Loucy (cell line): Measurements from ENCODE around the gene IGF2BP1.

Experiments used
- EZH2phosphoT487 ChIP-seq: fragments of 200-600 bp; IDR thresholded peaks from 2 replicates; pipeline ENCODE4 v1.6.1; 2018; ENCODE audit warnings: antibody characterized with exemption, mild to moderate bottlenecking, moderate library complexity, borderline replicate concordance
- TF ChIP-seq, protein P1 (sequence below): fragments of 200-600 bp; sonication (generic); conservative IDR thresholded peaks from 2 replicates; pipeline ENCODE4 v1.5.1; 2014; ENCODE audit warnings: mild to moderate bottlenecking, antibody characterized with exemption, low read length

GRCh38 chr17:48981927-48982539 lies 15.2 kb upstream of the IGF2BP1 start:
- TF ChIP-seq EZH2phosphoT487: no peak
- TF ChIP-seq, protein P1, sequence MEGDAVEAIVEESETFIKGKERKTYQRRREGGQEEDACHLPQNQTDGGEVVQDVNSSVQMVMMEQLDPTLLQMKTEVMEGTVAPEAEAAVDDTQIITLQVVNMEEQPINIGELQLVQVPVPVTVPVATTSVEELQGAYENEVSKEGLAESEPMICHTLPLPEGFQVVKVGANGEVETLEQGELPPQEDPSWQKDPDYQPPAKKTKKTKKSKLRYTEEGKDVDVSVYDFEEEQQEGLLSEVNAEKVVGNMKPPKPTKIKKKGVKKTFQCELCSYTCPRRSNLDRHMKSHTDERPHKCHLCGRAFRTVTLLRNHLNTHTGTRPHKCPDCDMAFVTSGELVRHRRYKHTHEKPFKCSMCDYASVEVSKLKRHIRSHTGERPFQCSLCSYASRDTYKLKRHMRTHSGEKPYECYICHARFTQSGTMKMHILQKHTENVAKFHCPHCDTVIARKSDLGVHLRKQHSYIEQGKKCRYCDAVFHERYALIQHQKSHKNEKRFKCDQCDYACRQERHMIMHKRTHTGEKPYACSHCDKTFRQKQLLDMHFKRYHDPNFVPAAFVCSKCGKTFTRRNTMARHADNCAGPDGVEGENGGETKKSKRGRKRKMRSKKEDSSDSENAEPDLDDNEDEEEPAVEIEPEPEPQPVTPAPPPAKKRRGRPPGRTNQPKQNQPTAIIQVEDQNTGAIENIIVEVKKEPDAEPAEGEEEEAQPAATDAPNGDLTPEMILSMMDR: no peak
